GM18867 (cell line): Measurements from ENCODE around the gene RPL39L.

ENCODE experiments used
- ATAC-seq: cut with Tn5 transposase; IDR thresholded peaks from one replicate; pipeline ENCODE4 v1.9.1; 2021; ENCODE audit warnings: mild to moderate bottlenecking, moderate library complexity; ENCODE audit not compliant: unreplicated experiment

RPL39L gene

DNA sequence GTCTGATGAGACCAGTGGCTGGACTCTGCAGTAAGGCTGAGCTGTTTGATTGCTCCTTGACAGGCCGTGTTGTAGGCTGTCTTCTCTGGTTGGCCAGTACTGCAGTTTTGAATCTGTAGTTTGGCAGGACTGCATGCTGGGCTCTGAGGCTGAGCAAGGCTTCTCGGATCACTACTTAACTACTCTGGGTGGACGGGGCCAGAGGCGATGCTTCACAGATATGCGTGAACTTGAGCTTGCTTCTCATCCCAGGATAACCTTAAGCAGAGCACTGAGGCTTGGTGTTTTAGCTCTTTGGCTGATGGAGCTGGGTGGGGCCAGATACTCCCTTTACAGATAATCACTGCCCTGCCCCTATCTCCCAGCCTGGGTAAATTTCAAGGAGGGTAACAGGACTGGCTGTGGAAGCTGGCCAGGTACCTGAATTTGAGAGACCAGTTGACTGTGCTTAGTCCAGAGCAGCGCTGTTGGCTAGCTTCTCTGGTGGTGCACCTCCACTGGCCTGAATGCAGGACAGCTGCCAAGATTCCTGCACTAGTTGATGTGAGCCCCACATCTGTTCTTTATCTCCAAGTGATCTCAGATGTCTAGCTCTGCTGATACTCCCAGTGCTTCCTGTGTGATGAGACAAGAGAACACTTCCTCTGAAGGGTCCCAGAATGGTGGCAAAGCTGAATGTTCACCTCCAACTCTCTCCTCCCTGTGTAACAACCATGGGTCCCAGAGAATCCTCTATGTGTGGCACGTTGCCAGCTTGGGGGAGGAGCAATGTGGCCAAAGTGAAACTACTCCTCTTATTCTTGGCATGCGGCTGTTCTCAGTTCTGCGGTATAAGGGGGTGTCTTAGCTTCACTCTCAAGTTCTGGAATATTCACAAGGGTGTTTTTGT is 37.9 kb downstream of the RPL39L start:
- no peak for ATAC-seq

DNA sequence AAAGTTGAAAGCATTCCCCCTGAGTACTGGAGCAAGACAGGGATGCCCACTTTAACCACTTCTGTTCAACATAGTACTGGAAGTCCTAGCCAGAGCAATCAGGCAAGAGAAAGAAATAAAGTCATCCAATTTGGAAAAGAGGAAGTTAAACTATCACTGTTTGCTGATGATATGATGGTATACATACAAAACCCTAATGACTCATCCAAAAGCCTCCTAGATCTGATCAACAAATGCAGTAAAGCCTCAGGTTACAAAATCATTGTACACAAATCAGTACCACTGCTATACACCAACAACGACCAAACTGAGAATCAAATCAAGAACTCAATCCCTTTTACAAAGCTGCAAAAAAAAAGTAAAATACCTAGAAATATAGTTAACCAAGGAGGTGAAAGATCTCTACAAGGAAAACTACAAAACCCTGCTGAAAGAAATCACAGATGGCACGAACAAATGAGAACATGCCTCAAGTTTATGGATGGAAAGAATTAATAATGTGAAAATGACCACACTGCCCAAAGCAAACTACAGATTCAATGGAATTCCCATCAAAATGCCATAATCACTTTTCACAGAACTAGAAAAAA is 40.3 kb downstream of the RPL39L start:
- no peak for ATAC-seq

DNA sequence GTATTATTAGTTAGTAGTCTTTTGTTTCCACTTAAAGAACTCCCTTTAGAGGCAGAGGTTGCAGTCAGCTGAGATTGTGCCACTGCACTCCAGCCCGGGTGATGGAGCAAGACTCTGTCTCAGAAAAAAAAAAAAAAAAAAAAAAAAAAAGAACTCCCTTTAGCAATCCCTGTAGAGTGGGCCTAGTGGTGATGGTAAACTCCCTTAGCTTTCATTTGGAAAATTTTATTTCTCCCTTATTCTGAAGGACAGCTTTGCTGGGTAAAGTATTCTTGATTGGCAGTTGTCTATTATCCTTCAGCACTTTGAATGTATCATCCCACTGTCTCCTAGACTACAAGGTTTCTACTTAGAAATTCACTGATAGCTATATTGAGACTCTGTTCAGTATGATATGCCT is 46.0 kb downstream of the RPL39L start:
- ATAC-seq: no peak

GRCh38 chr3:187088701-187089100 is 50.6 kb downstream of the RPL39L start:
- no peak for ATAC-seq

DNA sequence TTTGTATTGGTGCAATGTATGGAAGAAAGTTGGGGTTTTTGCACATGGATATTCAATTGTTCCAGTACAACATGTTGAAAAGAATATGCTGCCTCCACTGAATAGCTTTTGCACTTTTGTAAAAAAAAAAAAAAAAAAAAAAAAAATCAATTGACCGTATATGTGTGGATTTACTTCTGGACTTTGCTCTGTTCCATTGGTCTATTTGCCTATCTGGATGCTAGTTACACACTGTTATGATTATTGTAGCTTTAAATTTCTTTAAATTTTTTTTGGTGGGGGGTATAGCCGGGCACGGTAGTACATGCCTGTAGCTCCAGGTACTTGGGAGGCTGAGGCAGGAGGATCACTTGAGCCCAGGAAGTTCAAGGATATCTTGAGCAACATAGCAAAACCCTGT is 52.5 kb downstream of the RPL39L start:
- no peak for ATAC-seq

- ATAC-seq: no peak
These were observed 53.4 kb downstream of the RPL39L start for GRCh38 chr3:187085933-187086332.

DNA sequence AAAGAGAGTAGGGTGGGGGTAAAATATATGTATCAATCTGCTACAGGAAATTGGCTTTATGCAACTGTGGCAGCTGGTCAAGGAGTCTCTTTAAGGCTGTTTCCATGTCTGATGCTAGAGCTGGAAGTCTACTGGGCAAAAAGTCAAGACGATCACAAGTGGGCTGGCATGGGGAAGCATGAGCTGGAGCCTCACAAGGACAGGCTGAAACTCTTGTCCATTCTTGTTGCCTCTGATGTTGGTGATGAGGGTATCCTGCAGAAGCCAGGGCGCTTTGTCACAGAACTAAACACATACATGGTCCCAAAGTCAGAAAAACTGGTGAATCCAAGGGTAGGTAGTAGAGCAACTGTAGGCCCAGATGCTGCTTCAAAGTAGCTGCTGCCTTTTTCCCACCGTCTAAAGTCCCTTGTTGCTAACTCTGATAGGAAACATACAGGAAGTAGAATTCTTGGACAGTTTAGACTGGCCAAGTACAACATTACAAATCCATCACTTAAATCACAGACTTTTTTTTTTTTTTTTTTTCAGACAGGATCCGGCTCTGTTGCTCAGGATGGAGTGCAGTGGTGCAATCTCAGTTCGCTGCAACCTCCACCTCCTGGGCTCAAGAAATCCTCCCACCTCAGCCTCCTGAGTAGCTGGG is 54.2 kb downstream of the RPL39L start:
- ATAC-seq: no peak

- ATAC-seq: no peak
These were observed 54.7 kb downstream of the RPL39L start for GRCh38 chr3:187084580-187084979.

DNA sequence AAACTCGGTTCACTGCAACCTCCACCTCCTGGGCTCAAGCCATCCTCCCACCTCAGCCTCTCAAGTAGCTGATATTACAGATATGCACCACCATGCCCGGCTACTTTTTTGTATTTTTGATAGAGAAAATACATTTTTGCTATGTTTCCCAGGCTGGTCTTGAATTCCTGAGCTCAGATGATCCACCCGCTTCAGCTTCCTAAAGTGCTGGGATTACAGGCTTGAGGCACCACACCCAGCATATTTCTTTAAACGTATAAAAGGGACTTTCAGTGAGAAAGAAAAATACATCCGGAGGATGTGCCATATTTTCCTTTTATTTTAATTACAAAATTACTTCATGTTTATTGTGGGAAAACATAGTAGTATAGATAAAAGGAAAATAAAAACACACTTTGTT is 55.2 kb downstream of the RPL39L start:
- ATAC-seq: no peak

DNA sequence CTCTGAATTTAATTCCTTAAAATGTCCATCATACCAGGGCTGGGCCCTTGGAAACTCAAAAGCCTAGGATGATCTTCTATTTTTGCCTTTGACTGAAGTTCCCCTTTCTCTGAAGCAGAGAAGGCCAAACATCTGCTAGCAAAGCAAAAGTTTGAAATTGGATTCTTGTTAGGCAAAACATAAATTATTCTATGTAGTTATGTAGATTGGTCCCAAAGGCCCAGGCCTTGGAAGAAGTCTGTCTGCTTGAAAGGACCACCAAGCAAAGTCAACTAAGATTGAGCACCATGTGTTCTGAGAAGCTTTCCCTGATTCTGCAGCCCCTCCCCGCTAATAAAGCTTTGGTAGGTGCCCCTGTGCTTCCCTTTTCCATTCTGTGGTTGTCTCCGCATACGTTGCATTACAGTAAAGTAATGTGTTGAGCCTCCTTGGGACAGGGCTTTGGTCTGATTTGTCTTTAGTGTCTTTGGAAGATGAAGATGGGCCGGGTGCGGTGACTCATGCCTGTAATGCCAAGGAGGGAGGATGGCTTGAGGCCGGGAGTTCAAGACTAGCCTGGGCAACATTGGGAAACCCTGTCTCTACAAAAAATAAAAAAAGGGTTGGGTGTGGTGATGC is 56.4 kb downstream of the RPL39L start:
- ATAC-seq: no peak

- no peak for ATAC-seq
These were observed 58.4 kb downstream of the RPL39L start for GRCh38 chr3:187080799-187081450.

DNA sequence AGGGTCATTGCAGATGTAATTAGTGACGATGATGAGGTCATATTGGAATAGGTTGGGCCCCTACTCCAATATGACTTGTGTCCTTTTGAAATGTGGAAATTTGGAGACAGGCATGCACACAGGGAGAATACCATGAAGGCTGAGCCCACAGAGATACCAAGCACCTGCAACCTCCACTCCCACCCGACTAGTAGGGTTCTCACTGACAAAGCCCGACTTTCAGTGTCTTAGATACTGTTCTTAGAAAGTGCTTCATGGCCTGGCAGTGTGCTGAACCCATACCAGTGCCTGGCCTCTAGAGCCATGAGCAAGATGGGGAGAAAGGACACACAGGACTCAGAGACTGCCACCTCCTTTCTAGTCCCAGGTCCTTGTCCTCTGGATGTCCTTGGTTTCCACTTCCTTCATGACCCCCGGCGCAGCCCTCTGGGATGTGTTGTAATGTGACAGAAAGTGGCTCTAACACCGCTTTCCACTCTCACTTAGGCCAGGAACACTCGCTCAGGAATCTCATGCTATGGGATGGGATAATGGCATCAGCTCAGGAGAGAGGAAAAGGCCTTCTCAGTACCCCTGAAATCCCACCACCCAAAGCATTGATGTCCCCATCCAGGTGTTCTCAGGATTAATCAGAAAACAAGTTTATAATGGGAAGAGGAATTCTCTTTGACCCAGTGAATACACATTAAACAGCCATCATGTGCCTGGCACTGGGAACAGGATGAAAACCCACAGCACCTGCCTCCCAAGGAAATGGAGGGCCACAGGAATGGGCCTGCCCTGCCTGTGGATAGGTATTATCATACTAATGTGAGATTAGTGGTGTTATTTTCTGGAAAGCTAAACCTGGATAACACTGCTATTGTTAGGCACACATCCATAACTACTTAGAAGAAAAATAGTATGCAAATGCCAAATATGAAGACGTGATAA is 59.9 kb downstream of the RPL39L start:
- no peak for ATAC-seq

DNA sequence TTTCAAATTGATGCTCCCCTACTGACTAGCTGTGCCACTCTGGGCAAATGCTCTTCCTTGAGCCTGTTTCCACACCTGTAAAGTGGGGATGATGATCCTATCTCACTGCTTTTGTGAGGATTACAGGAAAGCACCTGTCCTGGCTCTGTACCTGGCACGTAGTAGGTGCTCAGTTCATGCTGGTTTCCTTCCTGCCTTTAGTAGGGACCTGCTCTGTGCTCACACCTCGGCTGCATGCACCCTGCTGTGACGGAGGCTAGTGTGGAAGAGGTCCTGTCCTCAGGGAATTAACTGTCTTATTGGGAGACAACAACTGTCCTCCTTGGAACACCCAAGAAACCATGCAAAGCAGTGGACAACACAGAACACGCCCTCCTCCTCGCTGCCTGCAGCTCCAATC is 61.8 kb downstream of the RPL39L start:
- ATAC-seq: no peak

DNA sequence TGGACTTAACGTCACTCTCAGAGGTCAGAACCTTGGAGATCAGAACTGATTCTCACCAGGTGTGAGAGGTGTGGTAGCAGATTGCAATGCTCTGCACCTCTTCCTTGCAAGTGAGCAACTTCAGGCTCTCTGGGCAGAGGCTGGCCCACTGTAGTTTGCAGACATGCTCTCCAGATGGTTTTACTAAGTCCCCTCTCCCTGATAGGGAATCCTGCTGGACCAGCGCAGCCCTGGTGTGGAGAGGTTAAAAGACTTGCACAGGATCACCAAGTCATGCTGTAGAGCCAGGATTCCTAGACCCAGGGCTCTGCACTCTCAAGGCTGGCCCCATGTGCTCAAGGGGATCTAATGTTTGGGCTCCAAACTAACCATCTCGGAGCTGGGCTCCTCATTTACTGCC is 62.2 kb downstream of the RPL39L start:
- no peak for ATAC-seq

DNA sequence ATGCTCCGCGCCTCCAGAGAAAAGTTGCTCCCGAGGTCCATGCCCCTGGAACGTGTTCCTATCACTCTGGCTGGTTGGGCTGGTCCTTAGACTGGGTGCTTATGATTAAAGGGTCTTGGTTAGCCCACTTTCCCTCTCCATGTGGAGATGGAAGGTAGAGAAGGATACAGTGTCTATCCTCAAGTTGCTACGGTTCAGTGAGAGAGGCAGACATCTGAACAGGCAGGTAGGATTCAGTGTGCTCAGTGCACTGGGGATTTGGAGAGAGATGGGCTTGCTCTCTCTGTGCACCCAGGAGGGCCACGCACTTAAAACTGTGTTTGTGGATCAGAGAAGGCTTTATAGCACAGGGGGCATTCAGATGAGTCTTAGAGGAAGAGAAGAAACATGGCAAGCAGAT is 63.0 kb downstream of the RPL39L start:
- ATAC-seq: no peak

DNA sequence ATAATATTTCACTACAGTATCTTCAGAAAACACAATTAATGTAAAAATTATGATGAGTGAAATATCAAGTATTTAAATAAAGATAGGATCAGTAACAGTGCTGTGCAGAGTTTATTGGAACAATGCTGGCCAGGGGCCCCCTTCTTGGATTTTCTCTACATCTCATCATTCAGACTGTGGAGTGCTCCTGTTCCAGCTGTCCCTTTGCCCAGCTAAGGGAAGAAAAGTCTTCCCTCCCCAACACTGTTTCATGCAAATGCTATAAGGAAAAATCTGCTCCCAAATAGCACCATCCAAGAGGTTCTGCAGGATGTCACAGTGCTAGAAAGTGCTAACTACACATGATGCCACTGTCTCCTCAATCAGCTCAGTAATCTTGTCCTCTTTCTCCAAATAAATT is 64.5 kb downstream of the RPL39L start:
- no peak for ATAC-seq

DNA sequence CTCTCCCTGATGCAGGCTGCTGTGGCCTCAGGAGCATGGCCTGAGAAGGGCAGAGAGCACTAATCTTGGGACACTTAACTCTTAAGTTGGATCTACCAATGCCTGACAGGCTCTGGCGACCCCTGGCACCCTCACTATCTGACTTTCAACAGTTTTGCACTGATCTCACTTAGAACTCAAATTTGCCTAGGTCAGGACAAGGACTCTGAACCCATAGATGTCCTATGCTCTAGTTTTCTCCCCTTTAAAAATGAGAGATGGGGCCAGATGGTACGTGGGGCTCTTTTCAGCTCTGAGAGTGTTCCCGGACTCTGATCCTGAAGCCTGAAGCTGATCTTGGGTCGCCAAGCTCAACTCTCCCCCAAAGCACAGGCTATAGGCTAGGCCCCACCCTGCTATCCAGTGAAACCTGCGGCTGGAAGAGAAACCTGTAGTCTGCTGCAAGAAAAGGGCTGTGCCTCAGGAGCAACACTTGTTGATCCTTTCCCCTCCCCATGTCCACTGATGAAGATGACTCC is 65.7 kb downstream of the RPL39L start:
- no peak for ATAC-seq

GRCh38 chr3:187072511-187072910 is 66.8 kb downstream of the RPL39L start:
- ATAC-seq: peak; percentile 37

DNA sequence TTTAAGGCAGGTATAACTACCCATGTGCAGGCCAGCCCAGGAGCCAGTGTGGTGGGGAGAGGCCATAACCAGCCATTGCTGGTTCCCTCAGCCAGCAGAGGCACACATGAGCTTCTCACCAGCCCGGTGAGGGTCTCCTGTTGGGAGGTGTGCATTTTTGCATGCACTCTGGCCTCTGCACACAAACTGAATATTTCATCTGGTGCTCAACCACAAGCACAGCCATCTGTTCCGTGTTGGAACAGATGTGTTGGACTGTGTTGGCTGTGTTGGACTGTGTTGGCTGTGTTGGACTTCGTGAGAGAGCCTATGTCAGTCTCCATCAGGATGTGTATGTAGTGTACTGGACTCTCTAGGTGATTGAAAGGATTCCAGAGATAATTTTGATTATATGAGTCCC is 67.2 kb downstream of the RPL39L start:
- no peak for ATAC-seq
